MV-4-11 (cell line): ENCODE measurements around the gene AXIN1.
A peak's percentile ranks its signal among the peaks of the same experiment; 100 is the strongest.
"Not testable (repeated sequence)": the region's sequence is repeated elsewhere in the genome, so short reads cannot be mapped to it uniquely, and the experiment has no call there.

Experiments
- DNase-seq: peaks from one replicate; lab custom pipeline; 2025; lab: John Stamatoyannopoulos, UW

Gene AXIN1, protein sequence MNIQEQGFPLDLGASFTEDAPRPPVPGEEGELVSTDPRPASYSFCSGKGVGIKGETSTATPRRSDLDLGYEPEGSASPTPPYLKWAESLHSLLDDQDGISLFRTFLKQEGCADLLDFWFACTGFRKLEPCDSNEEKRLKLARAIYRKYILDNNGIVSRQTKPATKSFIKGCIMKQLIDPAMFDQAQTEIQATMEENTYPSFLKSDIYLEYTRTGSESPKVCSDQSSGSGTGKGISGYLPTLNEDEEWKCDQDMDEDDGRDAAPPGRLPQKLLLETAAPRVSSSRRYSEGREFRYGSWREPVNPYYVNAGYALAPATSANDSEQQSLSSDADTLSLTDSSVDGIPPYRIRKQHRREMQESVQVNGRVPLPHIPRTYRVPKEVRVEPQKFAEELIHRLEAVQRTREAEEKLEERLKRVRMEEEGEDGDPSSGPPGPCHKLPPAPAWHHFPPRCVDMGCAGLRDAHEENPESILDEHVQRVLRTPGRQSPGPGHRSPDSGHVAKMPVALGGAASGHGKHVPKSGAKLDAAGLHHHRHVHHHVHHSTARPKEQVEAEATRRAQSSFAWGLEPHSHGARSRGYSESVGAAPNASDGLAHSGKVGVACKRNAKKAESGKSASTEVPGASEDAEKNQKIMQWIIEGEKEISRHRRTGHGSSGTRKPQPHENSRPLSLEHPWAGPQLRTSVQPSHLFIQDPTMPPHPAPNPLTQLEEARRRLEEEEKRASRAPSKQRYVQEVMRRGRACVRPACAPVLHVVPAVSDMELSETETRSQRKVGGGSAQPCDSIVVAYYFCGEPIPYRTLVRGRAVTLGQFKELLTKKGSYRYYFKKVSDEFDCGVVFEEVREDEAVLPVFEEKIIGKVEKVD

DNA sequence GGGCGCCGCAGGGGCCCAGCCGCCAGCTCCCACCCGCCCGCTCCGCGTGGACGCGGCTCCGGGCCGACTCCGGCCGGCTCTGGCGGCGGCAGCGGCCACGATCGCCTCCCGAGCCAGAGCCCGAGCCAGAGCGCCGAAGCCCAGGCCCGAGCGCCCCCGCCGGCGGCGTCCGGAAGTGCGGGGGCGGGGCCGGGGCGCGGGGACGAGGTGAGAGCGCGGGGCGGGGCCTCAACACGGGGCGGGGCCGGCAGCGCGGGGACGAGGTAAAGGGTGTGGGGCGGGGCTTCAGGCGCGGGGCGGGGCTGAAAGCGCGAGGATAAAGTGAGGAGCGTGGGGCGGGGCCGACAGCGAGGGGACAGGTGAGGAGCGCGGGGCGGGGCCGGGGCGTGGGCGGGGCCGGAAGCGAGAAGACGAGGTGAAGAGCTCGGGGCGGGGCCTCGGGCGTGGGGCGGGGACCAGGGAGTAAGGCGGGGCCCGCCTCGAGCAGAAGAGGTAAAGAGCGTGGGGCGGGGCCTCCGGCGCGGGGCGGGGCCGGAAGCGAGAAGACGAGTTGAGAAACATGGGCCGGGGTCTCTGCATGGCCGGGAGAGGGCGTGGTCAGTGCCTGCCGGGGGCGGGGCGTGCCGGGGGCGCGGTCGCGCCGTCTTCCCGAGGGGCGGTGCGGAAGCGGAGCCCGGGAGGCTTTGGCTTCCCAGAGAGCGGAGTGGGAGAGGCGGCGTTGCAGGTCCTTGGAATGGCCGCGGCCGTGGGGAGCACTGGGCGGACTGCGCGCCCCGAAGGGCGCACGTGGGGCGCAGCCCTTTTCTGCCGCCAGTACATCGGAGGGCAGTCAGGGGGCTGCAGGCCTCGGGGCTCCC is at the start of gene AXIN1:
Gene AXIN1 (minus strand): TSS at position 177 of the 857 bp plus-strand sequence. CDS start 5,698 bp downstream, outside the sequence.
- DNase-seq: peak; percentile 96

- DNase-seq: peak; percentile 79
Measured at GRCh38 chr16:401468-402348, 49.2 kb upstream of the AXIN1 start, which contains the start of gene DECR2. DECR2 (plus strand) TSS chr16:401885; CDS start chr16:401964, 79 bp downstream.

- DNase-seq: peak; percentile 39
Measured at GRCh38 chr16:400061-400591, 47.6 kb upstream of the AXIN1 start.

DNA sequence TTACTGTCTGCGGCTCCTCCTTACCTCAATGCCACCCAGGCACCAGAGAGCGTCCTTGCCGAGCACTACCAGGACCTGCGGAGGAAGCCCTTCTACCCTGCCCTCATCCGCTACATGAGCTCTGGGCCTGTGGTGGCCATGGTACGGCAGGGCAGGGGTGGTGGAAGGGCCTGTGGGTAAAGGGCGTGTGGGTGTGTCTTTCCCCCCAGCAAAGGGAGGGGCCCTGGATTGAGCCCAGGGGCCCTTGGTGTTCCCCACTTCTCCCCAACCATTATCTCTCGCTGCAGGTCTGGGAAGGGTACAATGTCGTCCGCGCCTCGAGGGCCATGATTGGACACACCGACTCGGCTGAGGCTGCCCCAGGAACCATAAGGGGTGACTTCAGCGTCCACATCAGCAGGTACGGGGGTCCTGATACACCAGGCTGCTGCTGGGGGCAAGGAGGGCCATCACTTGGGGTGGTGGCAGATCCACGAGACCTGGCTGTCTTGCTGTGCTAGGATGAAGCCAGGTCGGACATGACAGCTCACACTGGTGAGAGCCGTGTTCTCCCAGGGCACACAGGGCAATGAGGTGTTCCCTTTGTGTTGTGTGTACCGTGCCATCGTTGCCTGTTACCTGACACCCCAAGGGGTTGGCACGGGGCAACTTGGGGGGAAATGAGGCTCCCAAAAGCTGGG is 47.0 kb upstream of the AXIN1 start:
- no peak for DNase-seq

GRCh38 chr16:398561-399339 is 46.2 kb upstream of the AXIN1 start:
- DNase-seq: no peak

DNA sequence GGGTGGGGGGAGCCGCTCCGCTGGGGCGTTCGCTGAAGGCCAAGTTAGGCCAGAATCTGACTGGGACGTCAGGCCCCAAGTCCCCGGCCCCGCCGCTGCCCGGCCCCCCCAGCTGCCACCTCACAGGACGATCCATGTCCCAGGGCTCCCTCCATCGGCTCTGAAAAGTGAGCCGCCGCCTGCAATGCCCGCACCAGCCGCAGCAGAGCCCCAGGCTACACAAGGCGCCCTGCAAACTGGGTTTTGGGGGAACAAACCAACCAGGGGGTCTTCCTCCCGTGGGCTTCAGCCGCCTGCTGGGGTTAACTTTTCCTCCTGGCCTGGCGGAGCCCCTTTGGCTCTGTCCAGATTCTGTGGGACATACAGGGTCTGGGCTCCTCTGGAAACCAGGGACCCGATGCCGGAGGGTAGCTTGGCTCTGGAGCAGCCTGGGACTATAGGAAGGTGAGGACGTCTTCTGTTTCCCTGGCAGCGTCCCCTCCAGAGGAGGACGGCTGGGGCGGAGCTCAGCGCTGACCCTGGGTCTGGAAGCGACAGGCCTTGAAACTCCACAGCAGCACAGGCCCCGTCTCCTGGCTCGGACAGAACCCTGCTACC is 45.3 kb upstream of the AXIN1 start:
- peak; percentile 61 for DNase-seq

- no peak for DNase-seq
Measured at GRCh38 chr16:397135-397661, 44.7 kb upstream of the AXIN1 start, which contains the start of gene NME4. NME4 (plus strand) TSS chr16:397199; CDS start chr16:397223, 24 bp downstream.

GRCh38 chr16:396605-397004 is 44.1 kb upstream of the AXIN1 start:
- peak; percentile 63 for DNase-seq

DNA sequence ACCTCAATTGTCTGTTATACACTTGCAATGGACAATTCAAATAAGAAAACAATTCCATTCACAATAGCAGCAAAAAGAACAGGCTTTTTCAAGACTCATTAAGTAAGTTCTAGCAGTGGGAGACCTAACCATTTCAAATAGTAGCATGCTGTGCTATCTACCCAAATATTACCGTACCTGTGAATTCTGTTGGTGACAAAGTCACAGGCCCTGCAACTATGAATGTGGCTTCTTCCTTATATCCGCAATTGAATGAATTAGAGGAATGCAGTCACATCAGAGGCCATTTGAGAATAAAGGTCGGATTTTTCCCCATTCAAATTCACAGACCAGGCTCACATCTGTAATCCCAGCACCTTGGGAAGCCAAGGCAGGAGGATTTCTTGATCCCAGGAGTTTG is 43.7 kb upstream of the AXIN1 start:
- DNase-seq: no peak

GRCh38 chr16:392450-393030 is 40.0 kb upstream of the AXIN1 start:
- DNase-seq: peak; percentile 56

- peak; percentile 61 for DNase-seq
Measured at GRCh38 chr16:391885-392335, 39.4 kb upstream of the AXIN1 start.

- no peak for DNase-seq
Measured at GRCh38 chr16:389352-389751, 36.8 kb upstream of the AXIN1 start.

GRCh38 chr16:387761-388666 is 35.5 kb upstream of the AXIN1 start:
- DNase-seq: not testable (repeated sequence)

GRCh38 chr16:386641-387156 is 34.2 kb upstream of the AXIN1 start:
- DNase-seq: peak; percentile 37

GRCh38 chr16:383326-384051 is 31.0 kb upstream of the AXIN1 start:
- no peak for DNase-seq
